GM18511 (cell line): ENCODE results near the gene SPC24.
"Not testable (repeated sequence)": the region's sequence is repeated elsewhere in the genome, so short reads cannot be mapped to it uniquely, and the experiment has no call there.

Experiments
- ATAC-seq: cut with Tn5 transposase; IDR thresholded peaks from one replicate; pipeline ENCODE4 v1.9.1; 2021; ENCODE audit warnings: mild to moderate bottlenecking, moderate library complexity; ENCODE audit not compliant: unreplicated experiment

SPC24 gene

GRCh38 chr19:11131471-11131870 is 24.1 kb downstream of the SPC24 start:
- no peak for ATAC-seq

GRCh38 chr19:11130824-11131455 is 24.6 kb downstream of the SPC24 start:
- ATAC-seq, result no peak

GRCh38 chr19:11127905-11128304 is 27.7 kb downstream of the SPC24 start:
- ATAC-seq, result no peak

- no peak for ATAC-seq
These were observed 29.4 kb downstream of the SPC24 start for GRCh38 chr19:11125994-11126685.

- ATAC-seq, result not testable (repeated sequence)
These were observed 31.4 kb downstream of the SPC24 start for GRCh38 chr19:11124157-11124556.

- no peak for ATAC-seq
These were observed 32.5 kb downstream of the SPC24 start for GRCh38 chr19:11123114-11123513.

- not testable (repeated sequence) for ATAC-seq
These were observed 33.6 kb downstream of the SPC24 start for GRCh38 chr19:11121963-11122362.

- no peak for ATAC-seq
These were observed 39.1 kb downstream of the SPC24 start for GRCh38 chr19:11116507-11116906.

GRCh38 chr19:11115895-11116446 is 39.6 kb downstream of the SPC24 start:
- no peak for ATAC-seq

- no peak for ATAC-seq
These were observed 40.5 kb downstream of the SPC24 start for GRCh38 chr19:11115042-11115441.

- ATAC-seq, result no peak
These were observed 42.4 kb downstream of the SPC24 start for GRCh38 chr19:11113140-11113708.

- ATAC-seq, result no peak
These were observed 43.8 kb downstream of the SPC24 start for GRCh38 chr19:11111771-11112144.

- no peak for ATAC-seq
These were observed 44.3 kb downstream of the SPC24 start for GRCh38 chr19:11111117-11111770.

- no peak for ATAC-seq
These were observed 46.8 kb downstream of the SPC24 start for GRCh38 chr19:11108746-11109145.

- no peak for ATAC-seq
These were observed 49.1 kb downstream of the SPC24 start for GRCh38 chr19:11106477-11106876.

- ATAC-seq, result no peak
These were observed 50.5 kb downstream of the SPC24 start for GRCh38 chr19:11105014-11105636.

- not testable (repeated sequence) for ATAC-seq
These were observed 51.9 kb downstream of the SPC24 start for GRCh38 chr19:11103667-11104066.

- ATAC-seq, result no peak
These were observed 52.6 kb downstream of the SPC24 start for GRCh38 chr19:11102944-11103343.

- no peak for ATAC-seq
These were observed 54.5 kb downstream of the SPC24 start for GRCh38 chr19:11101057-11101456.

GRCh38 chr19:11100049-11100448 is 55.5 kb downstream of the SPC24 start:
- no peak for ATAC-seq

- no peak for ATAC-seq
These were observed 56.7 kb downstream of the SPC24 start for GRCh38 chr19:11098861-11099260.
